GM12892 (cell line): ENCODE measurements around the gene ARMC9.

ENCODE experiments used
- POLR2A ChIP-seq: IDR thresholded peaks from 2 replicates; pipeline ENCODE4 v1.6.1; 2011; ENCODE audit warnings: low read depth, low read length, control low read depth
- POLR2AphosphoS5 ChIP-seq: IDR thresholded peaks from 2 replicates; pipeline ENCODE4 v1.6.1; 2011; ENCODE audit warnings: low read depth, low read length, control low read depth
- TAF1 ChIP-seq: IDR thresholded peaks from 2 replicates; pipeline ENCODE4 v1.6.1; 2011; ENCODE audit warnings: low read depth, mild to moderate bottlenecking, control low read depth, low read length, borderline replicate concordance

GRCh38 chr2:231227310-231228162 lies 29.1 kb downstream of the ARMC9 start:
- TF ChIP-seq TAF1: no peak
- no peak for TF ChIP-seq POLR2A
- no peak for TF ChIP-seq POLR2AphosphoS5
